Cardiac fibroblast (primary cell): ENCODE data around the gene MYO7B.
A peak's percentile ranks its signal among the peaks of the same experiment; 100 is the strongest.

ENCODE experiments used
- DNase-seq, 2 donors: peaks; one replicate each; pipeline versions ENCODE4 v3.0.0 to v3.0.0-alpha.2; 2010; ENCODE audit warnings: low read depth in 2 of 2
- H3K4me3 ChIP-seq, 2 donors: replicated peaks in 1 of 2; 1 replicate in 1 of 2; 2 replicates in 1 of 2; pipeline ENCODE4 v1.5.1; 2011; ENCODE audit warnings: low read depth in 2 of 2, low read length in 2 of 2, mild to moderate bottlenecking in 2 of 2, moderate library complexity in 1 of 2
- TF ChIP-seq, protein P1 (sequence below): IDR thresholded peaks from one replicate; pipeline ENCODE4 v1.5.1; 2011; ENCODE audit warnings: low read depth, mild to moderate bottlenecking, low read length, inconsistent platforms

Gene MYO7B

DNA sequence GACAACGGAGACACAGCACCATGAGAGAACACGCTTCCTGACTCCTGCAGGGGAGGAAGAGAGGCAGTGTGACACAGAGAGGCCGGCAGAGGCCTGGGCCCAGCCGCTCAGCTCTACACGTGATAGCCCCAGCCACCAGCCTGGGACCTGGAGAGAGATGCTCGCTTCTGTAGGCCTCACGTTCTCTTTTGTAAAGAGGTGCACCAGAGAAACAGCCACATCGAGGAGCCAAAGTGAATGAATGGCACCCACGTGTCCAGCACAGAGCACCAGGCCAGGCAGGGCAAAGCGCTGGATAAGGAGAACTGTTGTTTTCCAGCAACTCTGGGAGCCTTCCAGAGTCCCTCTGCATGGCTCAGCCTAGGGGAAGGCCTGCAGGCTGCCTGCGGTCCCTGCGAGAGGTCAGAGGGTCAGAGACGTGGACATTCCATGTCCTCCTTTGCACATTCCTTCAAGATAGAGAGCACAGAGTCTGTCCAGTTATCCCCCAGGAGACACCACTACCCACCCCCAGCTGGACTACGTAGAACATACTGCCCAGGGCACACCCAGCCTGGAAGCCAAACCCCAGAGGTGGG is 125.7 kb downstream of the MYO7B start:
- no peak overlapping the region for H3K4me3 ChIP-seq
- TF ChIP-seq, protein P1, sequence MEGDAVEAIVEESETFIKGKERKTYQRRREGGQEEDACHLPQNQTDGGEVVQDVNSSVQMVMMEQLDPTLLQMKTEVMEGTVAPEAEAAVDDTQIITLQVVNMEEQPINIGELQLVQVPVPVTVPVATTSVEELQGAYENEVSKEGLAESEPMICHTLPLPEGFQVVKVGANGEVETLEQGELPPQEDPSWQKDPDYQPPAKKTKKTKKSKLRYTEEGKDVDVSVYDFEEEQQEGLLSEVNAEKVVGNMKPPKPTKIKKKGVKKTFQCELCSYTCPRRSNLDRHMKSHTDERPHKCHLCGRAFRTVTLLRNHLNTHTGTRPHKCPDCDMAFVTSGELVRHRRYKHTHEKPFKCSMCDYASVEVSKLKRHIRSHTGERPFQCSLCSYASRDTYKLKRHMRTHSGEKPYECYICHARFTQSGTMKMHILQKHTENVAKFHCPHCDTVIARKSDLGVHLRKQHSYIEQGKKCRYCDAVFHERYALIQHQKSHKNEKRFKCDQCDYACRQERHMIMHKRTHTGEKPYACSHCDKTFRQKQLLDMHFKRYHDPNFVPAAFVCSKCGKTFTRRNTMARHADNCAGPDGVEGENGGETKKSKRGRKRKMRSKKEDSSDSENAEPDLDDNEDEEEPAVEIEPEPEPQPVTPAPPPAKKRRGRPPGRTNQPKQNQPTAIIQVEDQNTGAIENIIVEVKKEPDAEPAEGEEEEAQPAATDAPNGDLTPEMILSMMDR: no peak
- DNase-seq: peak; percentile 81 to 84

DNA sequence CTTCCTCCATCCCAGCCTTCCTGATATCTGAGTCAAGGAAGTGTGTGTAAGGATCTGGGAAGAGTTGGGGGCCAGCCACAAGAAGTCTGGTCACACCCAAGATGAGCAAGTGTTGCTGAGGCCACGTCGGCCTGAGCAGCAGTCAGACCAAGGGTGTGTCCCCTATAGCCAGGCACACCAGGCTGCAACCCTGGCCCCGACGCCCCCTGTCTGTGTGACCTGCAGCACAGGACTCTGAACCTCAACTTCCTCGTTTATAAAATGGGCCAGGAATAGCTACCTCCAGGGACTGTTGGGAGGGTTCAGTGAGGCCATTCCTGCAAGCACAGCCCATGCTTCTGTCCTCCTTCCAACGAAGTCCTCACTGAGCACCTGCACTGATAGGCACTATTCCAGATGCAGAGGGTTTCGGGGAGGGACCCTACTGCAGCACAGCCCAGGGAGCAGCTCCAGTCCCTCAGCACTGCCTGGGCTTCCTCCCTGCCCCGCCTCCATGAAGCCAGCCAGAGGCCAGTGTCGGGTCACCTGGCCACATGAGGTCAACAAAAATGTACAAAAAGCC is 126.5 kb downstream of the MYO7B start:
- H3K4me3 ChIP-seq: no peak overlapping the region
- peak; percentile 24 to 54 for DNase-seq
- TF ChIP-seq, protein P1: no peak

DNA sequence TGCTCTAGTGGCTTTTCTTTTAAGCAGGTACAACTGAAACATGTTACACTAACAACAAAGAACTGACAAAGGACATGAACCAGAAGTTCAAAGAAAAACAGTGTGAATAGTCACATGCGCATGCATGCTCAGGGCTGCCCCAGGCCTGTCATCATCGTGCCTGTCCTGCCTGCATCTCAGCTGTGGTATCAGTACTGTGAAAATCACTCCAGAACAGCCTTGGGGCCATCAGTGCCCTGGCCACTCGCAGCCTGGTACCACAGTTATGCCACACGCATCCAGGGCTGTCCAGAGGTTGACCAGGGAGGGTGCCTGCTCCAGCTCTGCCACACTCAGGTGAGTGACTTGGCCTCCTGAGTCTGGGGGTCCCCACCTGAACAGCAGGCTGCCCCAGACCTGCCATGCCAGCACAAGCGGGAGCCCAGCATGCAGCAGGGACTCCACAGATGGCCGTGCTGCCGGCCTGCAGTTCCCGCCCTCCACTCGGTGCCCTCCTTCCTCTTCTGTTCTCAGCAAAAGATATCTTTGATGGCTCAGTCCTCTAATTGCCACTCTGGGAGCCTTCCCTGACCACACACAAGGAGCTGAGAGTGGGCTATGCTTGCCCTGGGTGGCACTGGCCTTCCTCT is 127.6 kb downstream of the MYO7B start:
- no peak for DNase-seq
- TF ChIP-seq, protein P1: no peak
- H3K4me3 ChIP-seq: no peak overlapping the region

DNA sequence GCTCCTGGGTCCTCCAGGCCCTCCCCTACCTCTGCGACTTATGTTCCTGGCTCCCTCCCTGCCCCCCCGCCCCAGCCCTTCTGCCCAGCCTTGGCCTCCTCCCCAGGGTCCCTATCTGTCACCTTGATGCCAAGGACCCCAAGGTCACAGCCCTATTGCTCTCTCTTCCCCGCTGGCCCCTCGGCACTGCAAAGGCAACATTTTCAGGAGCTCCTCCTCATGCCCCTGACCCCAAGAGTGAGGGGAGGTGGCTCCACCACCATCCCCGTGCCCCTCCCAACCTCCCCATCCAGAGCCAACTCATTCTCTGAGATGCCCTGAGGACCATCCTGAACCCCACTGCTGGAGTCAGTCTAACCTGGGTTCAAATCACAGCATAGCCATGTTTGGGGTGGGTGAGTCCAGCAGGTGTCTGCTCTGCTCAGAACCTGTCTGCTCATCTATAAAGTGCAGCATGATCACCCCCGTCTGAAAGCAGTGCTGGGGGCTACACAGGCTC is 128.1 kb downstream of the MYO7B start:
- TF ChIP-seq, protein P1: no peak
- no peak for DNase-seq
- no peak overlapping the region for H3K4me3 ChIP-seq

DNA sequence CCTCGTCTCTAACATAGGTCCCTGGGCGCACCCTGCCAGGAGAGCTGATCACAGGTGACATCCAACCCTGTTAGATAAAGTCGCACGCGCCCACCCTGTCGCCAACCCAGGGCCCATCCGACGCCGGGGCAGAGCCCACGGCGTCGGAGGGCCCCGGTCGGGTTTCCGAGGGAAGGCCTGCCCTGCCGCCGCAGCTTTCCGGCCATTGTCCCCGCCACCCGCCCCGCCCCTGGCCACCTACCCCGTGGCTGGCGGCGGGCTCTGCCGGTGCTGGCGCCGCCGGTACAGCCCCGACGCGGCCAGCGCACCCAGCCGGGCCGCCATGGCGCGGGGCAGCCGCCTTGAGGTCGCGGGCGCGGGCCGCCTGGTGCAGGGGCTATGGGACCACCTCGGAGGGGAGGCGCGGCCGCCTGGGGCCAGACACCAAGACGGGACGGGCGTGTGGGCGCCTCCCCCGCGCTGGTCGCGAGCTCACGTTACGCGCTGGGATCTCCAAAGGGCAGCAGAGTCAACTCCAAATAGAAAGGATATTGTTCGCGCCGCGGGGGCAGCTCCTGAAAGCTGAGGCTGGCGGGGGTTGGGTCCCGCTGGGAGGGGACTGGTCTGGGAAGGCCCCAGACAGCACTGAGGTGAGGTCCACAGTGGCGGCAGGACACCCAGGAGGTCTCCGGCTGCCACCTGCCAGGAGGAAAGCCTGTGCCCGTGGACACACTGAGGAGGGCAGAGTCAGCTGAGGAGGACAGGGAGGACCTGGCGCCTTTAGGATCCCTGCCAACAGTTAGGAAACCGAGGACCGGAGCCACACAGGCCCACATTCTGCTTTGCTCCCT is 128.8 kb downstream of the MYO7B start:
- H3K4me3 ChIP-seq: no peak overlapping the region
- DNase-seq: no peak
- TF ChIP-seq, protein P1: no peak

DNA sequence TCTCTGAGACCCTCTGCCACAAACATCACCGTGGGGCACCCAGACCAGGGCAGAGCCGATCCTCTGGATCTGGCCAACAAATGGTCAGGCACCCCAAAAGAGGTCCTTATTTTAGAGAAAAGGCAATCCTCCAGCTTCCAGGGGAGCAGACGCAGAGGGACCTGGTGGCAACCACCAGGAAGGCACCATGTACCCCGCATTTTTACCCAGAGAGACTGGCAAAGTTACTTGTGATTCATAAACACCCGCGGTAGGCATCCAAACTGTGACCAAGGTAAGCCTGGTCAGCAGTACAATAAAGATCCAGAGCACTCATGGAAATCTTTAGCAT is 129.4 kb downstream of the MYO7B start:
- H3K4me3 ChIP-seq: no peak overlapping the region
- TF ChIP-seq, protein P1: no peak
- DNase-seq: no peak
